GM19455 (cell line): ENCODE results near the gene PREX1.

Experiments
- ATAC-seq: cut with Tn5 transposase; IDR thresholded peaks from one replicate; pipeline ENCODE4 v1.9.1; 2021; ENCODE audit not compliant: unreplicated experiment

PREX1 gene

GRCh38 chr20:48626938-48627736, 200.7 kb downstream of the PREX1 start:
- ATAC-seq, result no peak

- ATAC-seq, result no peak
Measured at GRCh38 chr20:48626226-48626937, 201.4 kb downstream of the PREX1 start.

DNA sequence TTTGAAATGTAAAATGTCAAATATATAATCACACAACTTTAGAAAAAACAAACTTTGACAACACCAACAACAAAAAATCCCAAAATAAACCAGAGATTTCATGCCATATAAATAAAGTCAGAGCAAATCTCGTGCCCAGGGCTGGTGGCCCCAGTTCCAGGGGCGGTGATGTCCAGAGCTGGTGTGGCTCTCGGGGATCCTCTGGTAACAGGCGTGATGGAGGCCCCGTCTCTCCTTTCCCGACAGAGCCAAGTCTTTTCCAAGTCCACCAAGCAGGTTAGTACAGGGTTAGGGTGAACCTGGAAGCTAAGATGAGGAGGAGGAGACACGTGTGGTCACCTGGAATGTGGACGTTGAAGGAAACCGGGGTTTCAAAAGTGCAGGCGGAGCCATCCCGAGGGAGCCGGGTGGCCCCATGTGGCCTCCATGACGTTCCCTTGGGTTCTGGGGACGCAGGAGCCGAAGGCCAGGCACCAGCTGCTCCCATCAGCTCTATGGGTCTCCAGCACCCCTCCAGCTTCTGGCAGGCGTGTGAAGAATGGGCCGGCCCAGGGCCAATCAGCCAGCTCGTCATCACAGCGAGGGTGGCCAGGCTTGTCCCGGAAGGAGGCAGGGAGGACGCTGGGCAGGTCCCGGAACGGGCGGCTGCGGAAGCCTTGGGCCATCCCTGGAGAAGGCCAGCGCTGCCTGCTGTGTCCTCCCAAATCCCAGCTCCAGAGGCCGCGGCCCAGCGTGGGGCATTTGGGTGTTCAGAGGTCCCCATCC, 202.5 kb downstream of the PREX1 start:
- ATAC-seq, result no peak

- no peak for ATAC-seq
Measured at GRCh38 chr20:48624315-48625020, 203.3 kb downstream of the PREX1 start.

DNA sequence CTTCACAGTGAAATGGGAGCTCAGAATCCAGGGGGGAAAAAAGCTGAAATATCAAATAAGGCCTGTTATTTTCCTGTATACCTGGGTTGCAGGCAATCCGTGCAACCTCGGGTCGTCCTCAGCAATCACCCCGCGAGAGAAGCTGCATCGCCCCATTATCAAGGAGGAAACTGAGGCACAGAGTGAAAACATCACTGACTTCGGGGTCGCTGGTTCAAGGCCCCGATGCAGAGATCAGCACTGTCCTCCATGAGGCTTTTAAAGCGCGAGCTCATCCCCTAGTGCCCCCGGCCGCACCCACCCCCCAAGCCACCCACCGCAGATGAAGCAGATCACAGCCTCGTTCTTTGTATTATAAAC, 203.9 kb downstream of the PREX1 start:
- no peak for ATAC-seq

DNA sequence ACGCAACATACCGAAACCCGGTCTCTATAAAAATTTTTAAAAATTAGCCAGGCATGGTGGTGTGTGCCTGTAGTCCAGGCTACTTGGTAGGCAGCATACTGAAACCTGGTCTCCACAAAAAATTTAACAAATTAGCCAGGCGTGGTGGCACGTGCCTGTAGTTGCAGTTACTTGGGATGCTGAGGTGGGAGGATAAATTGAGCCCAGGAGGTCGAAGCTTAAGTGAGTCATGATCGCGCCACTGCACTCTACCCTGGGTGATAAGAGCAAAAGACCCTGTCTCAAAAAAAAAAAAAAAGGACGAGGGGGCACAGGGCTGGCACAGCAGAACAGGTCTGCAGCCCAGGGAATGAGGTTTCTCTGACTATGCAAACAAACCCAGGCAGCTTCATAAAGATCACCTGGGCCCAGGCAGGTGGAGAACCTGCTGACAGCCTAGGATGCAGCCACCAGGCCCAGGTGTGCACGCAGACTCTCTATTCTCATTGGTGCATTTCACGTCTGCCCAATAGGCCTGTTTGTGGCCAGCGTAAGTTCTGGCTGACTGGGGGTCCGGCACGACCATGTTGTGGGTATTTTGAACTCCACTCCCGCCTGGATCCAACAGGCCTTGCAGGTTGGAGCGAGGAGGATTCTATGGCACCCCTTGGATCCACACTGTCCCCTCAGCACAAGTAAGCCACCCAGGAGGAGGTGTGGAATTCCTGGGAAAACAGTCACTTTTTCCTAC, 204.5 kb downstream of the PREX1 start:
- ATAC-seq, result no peak

DNA sequence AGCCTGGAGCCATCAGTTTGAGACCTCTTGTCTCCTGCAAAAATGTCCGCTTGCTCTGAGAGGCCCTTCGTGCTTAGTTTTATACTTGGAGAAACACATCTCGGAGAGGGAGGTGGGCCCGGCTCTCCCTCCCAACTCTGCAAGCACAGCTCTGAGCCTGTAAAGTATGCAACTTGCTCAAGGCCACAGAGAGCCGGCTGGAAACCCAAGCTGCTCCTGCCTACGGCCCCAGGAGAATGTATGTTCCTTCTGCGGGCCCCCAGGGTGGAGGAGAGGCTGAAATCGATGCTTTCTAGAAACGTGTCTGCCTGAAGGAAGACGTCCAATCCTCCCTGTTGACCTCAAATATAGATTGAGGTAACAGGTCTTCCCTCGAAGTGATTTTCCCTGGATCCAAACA, 205.4 kb downstream of the PREX1 start:
- ATAC-seq, result no peak

GRCh38 chr20:48621376-48622078, 206.3 kb downstream of the PREX1 start:
- ATAC-seq, result no peak

DNA sequence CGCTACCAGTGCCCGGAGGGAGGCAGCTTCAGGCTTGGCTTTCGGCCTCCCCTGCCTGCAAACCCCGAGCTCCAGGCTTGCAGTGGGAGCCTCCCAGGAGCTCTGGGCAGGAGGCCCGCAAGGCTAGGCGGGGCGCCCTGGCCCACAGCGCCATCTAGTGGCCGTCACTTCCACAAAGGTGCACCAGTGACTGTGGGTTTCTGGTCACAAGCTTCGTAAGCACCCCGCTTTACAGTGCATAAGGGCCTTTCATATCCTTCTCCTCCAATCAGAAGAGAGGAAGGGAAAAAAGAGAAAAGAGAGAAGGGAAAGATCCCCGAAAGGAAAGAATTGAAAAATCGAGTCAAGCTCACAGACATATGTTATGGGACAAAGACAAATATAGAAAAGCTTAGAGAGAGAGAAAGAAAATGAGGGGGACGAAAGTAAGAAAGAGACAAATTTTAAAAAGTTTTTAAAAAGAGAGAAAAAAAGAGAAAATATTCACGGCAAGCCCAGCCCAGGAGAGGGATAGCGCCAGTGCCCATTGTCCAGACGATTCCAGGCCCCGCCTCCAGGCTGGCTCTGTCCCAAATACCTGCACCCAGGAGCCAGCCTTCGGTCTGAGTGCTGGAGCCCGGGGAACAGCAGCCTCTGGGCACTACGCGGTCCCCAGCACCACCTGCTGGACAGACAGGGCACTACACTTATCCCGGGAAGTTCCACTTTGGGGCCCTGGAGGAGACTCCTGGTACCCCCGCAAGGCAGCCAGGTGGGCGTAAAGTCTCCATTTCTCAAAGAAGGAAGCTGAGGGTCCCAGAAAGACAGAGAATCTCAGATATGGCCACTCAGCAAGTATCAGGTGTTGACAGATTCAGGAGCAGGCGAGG, 207.1 kb downstream of the PREX1 start:
- no peak for ATAC-seq

- no peak for ATAC-seq
Measured at GRCh38 chr20:48620154-48620506, 207.7 kb downstream of the PREX1 start.

DNA sequence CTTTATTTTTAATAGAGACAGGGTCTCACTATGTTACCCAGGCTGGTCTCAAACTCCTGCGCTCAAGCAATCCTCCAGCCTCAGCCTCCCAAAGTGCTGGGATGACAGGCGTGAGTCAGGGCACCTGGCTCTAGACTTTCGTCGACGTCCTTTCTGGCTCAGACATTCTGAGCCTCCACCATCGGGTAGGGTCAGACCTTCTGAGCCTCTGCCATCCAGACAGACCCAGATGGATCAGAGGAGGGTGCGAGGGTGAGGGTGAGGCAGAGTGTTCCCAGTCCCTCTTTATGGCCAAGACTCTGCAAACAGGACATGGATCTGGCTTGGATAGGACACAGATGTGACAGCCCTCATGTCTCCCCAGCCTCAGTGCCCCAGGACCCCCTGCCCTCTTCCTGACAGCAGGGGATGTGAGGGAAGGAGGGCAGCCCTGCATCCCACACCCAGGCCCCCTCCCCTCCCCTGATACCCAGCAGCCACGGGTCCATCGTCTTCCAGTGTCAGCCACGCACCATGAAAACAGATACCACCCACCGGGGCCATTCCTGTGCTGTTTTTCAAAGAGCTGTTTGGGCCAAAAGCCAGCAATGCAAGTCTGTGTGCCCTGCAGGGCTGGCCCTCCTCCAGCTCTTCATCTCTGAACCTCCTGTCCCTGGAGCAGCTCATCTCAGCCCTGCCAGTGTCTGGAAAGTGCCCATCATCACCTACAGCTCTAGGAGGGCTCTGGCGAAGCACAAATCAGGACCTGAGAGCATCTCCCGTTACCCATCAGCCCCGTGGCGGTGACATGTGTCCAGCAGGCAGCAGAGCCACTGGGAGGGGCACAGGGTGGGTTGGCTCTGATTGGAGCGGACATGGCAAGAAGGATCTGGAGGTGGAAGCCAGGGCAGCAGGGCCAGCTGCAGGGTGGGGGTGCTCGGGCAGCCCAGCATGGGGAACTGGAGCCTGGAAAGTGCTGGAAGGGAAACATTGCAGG, 208.4 kb downstream of the PREX1 start:
- ATAC-seq, result no peak

DNA sequence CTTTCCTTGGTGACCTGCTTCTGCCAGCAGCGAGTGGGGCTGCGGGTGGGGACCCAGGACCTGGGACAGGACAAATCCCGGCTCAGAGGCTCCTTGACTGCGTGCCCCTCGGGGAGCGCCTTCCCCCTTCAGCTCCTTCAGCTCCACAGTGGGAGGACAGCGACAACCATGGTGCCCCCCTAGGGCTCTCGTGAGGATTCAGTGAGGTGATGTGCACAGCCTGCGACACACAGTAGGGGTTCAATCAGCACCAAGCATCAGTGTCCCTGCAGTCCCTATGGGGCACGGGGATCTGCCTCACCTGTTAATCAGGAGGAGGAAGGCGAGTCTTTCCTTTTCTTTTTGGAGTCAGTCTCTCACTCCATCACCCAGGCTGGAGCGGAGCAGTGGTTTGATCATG, 209.2 kb downstream of the PREX1 start:
- no peak for ATAC-seq

GRCh38 chr20:48618052-48618451, 209.7 kb downstream of the PREX1 start:
- no peak for ATAC-seq

GRCh38 chr20:48617481-48617880, 210.3 kb downstream of the PREX1 start:
- no peak for ATAC-seq

DNA sequence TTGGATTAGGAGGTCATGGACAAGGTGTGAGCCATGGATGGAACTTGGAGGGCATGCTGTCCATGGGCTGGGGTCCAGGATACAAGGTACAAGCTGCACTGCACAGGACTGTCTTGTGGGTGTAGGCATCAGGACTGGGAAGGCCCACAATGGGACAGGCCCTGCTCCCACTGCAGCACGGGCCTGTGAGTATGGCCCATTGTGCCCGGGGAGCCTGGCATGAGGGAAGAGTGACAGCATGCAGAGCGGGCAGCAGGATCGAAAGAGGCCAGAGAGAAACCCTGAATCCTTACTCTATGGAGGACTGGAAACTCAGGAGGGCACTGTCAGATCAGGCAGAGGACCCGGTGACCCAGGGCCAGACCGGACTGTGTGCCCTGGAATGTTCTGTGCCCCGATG, 211.3 kb downstream of the PREX1 start:
- no peak for ATAC-seq

GRCh38 chr20:48615871-48616270, 211.9 kb downstream of the PREX1 start:
- no peak for ATAC-seq

DNA sequence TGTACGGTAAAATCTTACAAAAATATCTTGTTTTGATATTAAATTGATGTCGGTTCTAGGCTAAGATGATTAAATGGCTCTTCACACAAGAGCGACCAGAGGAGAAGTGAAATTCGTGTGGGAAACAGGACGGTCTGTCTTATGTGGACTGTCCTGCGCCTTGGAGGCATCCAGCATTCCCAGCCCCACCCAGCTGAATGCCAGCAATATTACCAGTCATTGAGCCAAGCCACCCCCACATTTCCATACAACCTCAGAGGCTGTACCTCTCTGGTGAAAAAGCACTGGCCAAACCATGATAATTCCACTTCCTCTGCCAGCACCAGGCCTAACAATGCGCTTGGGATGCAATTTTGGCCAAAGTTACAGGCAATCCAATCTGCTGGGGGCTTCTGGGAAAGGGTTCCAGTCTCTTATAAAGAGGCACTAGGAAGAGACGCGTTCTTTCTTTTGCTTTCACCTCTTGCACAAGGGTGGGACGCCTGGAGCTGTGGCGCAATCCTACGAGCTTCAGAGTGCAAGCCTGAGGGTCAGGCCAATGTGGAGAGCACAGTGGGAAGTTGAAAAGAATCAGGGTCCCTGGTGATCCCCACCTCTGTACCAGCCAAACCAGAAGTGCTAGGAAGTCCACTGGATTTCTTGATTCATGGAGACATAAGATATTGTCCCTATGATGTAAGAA, 213.1 kb downstream of the PREX1 start:
- ATAC-seq, result no peak
